GM21447 (cell line): ENCODE results near the gene PLEKHF1.

ENCODE experiments used
- ATAC-seq: cut with Tn5 transposase; IDR thresholded peaks from one replicate; pipeline ENCODE4 v1.9.1; 2021; ENCODE audit not compliant: unreplicated experiment

The PLEKHF1 gene

DNA sequence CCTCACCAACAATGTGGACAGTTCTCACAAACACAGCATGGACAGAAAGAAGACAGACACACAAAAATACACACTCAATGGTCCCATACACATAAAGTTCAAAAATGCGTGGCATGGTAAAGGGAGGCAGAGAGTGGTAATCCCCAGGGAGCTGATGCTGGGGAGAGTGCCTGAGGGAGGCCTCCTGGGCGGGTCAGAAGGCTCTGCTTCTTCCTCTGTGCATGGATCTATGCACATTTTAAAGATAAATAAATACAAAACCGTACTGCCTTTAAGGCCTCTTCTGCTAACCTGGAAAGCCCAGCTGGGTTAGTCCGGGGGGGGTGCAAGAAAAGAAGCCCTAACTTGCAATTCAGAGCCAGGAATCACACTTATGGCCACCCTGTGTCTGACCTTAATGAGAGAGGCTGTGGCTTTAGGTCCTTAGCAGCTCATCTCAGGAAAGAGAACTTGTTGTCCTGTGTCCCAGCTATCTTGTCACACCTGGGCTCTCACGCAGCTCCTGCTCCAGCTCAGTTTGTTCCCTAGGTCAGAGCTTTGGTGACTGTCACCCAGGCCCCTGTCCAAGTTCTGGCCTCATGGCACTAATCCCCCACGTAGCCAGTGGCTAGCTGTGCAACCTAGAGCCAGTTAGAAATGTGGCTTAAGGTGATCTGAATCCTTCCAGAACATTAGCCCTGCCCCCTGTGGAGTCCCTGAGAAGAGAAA is 30.7 kb upstream of the PLEKHF1 start:
- no peak for ATAC-seq

DNA sequence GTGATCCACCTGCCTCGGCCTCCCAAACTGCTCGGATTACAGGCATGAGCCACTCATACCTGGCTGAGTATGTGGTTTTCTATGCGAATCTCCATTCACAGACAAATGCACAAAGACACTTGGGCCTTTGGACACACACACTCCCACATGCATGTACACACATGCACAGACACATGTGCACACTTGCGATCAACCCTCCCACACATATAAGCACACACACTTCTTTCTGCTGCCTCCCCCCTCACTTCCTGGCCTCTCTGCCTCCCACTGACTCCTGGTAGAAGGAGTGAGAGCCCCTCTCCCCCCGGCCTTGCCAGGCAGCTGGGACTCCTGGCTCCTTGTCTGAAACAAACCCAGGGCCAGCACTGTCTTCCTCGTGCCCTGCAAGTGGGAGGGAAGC is 29.3 kb upstream of the PLEKHF1 start:
- ATAC-seq: no peak

GRCh38 chr19:29636553-29637360 is 28.5 kb upstream of the PLEKHF1 start:
- ATAC-seq: no peak

GRCh38 chr19:29639086-29639485 is 26.2 kb upstream of the PLEKHF1 start:
- no peak for ATAC-seq

DNA sequence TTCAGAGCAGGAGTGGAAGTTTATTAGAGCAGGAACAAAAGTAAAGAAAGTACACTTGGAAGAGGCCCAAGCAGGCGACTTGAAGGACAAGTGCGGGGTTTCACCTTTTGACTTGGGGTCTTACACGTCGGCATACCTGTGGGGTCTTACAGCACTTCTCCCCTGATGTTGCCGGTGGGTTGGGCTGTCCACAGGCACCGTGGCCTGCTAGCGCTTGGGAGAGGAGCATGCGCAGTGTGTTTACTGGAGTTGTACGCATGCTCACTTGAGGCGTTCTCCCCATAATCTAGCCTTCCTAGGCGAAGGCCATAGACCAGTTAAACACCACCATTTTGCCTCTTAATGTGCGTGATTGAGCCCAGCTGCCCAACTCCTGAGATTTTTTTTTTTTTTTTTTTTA is 25.0 kb upstream of the PLEKHF1 start:
- no peak for ATAC-seq

- no peak for ATAC-seq
Observed at GRCh38 chr19:29641597-29641996, 23.7 kb upstream of the PLEKHF1 start.

DNA sequence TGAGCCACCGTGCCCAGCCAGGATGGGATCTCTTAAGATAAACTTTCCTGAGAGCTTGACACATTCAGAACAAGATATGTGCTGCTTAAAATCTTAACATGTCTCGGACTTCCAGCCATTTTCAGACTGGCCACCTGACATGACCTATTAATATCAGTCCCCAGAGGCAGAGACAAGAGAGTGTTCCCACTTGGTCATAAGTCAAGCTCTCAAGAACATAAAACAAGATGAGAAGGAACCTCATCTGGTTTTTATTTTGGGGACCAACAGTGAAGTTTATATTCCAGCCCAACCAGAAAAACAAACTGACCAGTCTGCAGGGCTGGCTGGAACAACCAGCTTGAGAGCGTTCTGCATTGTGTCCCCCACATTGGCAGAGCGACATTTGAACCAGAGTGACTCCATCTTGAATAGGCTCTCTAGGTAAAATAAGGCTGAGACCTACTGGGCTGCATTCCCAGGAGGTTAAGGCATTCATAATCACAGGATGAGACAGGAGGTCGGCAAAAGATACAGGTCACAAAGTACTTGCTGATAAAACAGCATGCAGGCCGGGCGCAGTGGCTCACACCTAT is 21.8 kb upstream of the PLEKHF1 start:
- no peak for ATAC-seq

DNA sequence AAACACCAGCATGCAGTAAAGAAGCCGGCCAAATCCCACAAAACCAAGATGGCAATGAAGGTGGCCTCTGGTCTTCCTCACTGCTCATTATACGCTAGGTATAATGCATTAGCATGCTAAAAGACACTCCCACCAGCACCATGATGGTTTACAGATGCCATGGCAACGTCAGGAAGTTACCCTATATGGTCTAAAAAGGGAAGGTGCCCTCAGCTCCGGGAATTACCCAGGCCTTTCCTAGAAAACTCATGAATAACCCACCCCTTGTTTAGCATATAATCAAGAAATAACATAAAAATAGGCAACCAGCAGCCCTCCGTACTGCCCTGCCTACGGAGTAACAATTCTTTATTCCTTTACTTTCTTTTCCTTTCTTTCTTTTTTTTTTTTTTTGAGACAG is 21.1 kb upstream of the PLEKHF1 start:
- ATAC-seq: no peak

GRCh38 chr19:29645491-29645867 is 19.8 kb upstream of the PLEKHF1 start:
- no peak for ATAC-seq

GRCh38 chr19:29645911-29646310 is 19.4 kb upstream of the PLEKHF1 start:
- ATAC-seq: no peak

GRCh38 chr19:29650772-29651387 is 14.4 kb upstream of the PLEKHF1 start:
- no peak for ATAC-seq

DNA sequence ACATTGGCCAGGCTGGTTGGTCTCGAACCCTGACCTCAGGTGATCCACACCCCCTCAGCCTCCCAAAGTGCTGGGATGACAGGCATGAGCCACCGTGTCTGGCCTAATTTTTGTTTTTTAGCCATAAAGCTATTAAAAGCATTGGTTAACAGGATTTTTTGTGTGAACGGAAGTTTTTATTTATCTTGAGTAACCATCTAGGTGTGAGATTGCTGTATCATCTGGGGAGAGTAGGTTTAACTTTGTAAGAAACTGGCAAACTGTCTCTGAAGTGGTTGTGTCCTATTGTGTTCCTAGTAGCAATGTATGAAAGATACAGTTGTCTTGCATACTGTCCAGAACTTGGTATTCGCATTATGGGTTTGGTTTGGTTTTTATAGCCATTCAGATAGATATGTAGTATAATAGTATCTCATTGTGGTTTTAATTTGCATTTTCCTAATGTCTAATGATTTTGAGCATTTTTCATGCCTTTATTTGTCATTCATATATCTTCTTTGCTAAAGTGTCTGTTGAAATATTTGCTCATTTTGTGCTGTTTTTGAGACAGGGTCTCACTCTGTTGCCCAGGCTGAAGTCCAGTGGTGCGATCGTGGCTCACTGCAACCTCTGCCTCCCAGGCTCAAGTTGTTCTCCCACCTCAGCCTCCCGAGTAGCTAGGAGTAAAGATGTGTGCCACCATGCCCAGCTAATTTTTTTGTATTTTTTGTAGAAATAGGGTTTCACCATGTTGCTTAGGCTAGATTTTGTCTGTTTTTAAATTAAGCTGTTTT is 13.5 kb upstream of the PLEKHF1 start:
- no peak for ATAC-seq

GRCh38 chr19:29653398-29653797 is 11.9 kb upstream of the PLEKHF1 start:
- no peak for ATAC-seq

GRCh38 chr19:29655648-29656335 is 9.5 kb upstream of the PLEKHF1 start:
- no peak for ATAC-seq

DNA sequence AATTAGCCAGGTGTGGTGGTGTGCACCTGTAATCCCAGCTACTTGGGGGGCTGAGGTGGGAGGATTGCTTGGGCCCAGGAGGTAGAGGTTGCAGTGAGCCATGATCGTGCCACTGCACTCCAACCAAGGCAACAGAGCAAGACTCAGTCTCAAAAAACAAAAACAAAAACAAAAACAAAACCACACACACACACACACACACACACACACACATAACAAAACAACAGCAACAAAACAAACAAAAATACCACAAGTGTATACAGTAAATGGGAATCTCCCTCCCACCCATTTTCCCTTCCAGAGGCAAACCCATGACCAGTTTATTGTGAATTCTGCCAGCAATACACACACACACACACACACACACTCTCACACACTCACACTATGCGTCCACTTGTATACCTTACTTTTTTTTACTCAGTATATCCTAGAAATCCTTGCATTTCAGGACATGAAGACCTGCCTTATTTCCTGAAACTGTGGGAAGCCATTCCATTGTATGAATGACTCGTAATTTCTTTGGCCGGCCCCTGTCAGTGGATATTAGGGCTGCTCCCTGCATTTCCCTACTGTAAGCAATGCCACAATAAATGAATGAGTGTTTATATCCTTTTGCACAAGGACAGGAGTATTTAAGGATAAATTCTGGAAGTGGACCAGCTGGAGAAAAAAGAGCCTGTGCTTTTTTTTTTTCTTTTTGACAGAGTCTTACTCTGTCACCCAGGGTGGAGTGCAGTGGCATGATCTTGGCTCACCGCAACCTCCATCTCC is 6.9 kb upstream of the PLEKHF1 start:
- ATAC-seq: no peak

DNA sequence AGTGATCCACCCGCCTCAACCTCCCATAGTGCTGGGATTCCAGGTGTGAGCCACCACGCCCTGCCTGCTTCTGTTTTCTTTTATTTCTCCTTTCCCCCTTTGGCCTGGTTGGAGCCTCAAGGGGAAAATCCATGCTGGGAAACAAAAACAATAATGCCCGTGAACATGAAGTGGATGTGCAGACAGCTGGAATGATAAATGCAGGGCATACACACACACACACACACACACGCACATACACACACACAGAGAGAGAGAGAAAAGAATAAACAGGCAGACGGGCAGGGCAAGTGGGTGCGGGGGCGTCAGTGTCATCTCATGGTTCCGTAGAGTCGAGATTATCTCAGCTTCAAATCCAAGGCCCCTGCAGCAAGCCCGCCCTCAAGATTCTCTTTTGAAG is 4.4 kb upstream of the PLEKHF1 start:
- ATAC-seq: no peak

- ATAC-seq: no peak
Observed at GRCh38 chr19:29662278-29662603, 3.0 kb upstream of the PLEKHF1 start.

DNA sequence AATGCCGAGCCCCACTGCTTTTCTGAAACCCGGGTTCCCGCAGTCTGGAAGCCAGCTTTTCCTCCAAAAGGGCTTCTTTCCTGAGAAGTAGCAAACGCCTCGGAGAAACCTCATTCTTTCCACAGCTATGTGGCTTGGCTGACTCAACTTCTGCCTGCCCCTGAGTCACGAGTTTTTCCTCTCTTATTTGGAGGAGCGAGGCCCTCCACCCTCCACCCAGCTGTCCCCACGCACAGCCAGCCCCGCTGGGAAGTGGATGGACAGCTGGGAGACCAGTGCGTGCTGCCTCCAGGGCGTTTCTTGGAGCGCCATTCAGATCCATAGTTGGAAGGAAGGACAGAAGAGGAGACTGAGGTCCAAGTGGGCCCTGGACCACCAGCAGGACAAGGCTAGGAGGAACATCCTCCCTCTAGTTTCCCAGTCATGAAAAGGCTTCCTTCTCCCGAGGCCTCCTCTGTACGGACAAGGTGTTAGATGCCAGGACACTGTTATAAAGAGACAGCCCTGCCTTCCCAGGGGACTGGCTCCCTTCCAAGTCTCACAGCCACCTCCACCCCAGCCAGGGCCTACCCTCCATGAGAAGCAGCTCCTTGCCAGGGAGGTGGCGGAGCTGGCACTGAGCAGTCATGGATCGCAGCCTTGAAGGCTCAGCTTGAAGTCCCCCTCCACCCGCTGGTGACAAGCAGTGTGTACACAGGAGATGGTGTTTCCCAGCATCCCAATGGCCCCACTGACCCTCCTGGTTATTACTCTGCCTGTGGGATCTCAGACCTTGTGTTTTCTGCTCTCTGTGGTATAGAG is 2.5 kb upstream of the PLEKHF1 start:
- ATAC-seq: no peak
